HepG2 (cell line): ENCODE results near the gene MAST1. TPM values are rescaled to one million over a fixed set of nuclear protein-coding genes. Genes with fewer than 3 reads are reported as not detected.

Experiments
- AGO2 ChIP-seq: fragments of 200-400 bp; formaldehyde crosslinking; optimal IDR thresholded peaks from 2 replicates; pipeline ENCODE3; 2017; ENCODE audit warnings: mild to moderate bottlenecking, low read depth, low read length, moderate library complexity
- ASH2L ChIP-seq: fragments of 300-600, 200-600 bp; sonication (generic); IDR thresholded peaks from 2 replicates; pipeline ENCODE4 v1.7.0; 2017; ENCODE audit warnings: low read depth, mild to moderate bottlenecking, moderate library complexity, mixed read lengths, low read length; ENCODE audit not compliant: insufficient read length
- FOXK1 ChIP-seq: sonication (generic); formaldehyde crosslinking; IDR thresholded peaks from 2 replicates; pipeline ENCODE4 v1.4.0; 2020; ENCODE audit warnings: low read depth, missing genetic modification reagents, borderline replicate concordance
- GLI4 ChIP-seq: sonication (generic); formaldehyde crosslinking; IDR thresholded peaks from 2 replicates; pipeline ENCODE4 v1.5.1; 2020; ENCODE audit warnings: missing genetic modification reagents, mild to moderate bottlenecking, moderate library complexity, borderline replicate concordance
- KDM5B ChIP-seq: sonication (generic); formaldehyde crosslinking; IDR thresholded peaks from 2 replicates; pipeline ENCODE4 v1.4.0; 2020; ENCODE audit warnings: missing genetic modification reagents, mild to moderate bottlenecking, borderline replicate concordance
- MXI1 ChIP-seq: IDR thresholded peaks from 3 replicates; pipeline ENCODE4 v1.6.1; 2012; ENCODE audit warnings: low read depth, low read length, inconsistent platforms, borderline replicate concordance
- NAIF1 ChIP-seq: sonication (generic); formaldehyde crosslinking; IDR thresholded peaks from 2 replicates; pipeline ENCODE4 v1.5.0; 2020; ENCODE audit warnings: mild to moderate bottlenecking, missing genetic modification reagents, borderline replicate concordance
- RAD21 ChIP-seq: fragments of 450-650 bp; formaldehyde crosslinking; IDR thresholded peaks from 2 replicates; pipeline ENCODE4 v1.5.0; 2020; ENCODE audit warnings: mild to moderate bottlenecking
- SKI ChIP-seq: fragments of 450-650 bp; IDR thresholded peaks from one replicate; pipeline ENCODE4 v1.6.1; 2018; ENCODE audit warnings: mild to moderate bottlenecking; ENCODE audit not compliant: partially characterized antibody
- SOX5 ChIP-seq: IDR thresholded peaks from 2 replicates; pipeline ENCODE4 v1.6.1; 2016; ENCODE audit warnings: borderline replicate concordance
- SP1 ChIP-seq, 2 experiments: fragments of 450-650 bp in 1 of 2; sonication (generic) in 1 of 2; formaldehyde crosslinking in 1 of 2; IDR thresholded peaks; 2 replicates each; pipeline versions ENCODE4 v1.4.0 to v1.6.1; 2016 to 2020; ENCODE audit warnings: missing genetic modification reagents in 1 of 2
- SRF ChIP-seq: IDR thresholded peaks from 2 replicates; pipeline ENCODE4 v1.6.1; 2011; ENCODE audit warnings: mild to moderate bottlenecking, low read depth, low read length, moderate library complexity
- ZHX2 ChIP-seq, 2 experiments: sonication (generic) in 1 of 2; formaldehyde crosslinking in 1 of 2; IDR thresholded peaks; 2 replicates each; pipeline versions ENCODE4 v1.6.1 to v1.9.0; 2014 to 2022; ENCODE audit warnings: antibody characterized with exemption in 1 of 2, borderline replicate concordance in 1 of 2, inconsistent platforms in 1 of 2, low read depth in 1 of 2, missing genetic modification reagents in 1 of 2
- ZNF430 ChIP-seq: sonication (generic); formaldehyde crosslinking; IDR thresholded peaks from 2 replicates; pipeline ENCODE4 v1.9.0; 2021; ENCODE audit warnings: mild to moderate bottlenecking, missing genetic modification reagents
- polyA plus RNA-seq, 8 experiments: library from polyadenylated mRNA; depleted of rRNA in 3 of 8; stranded (reverse) in 7 of 8; unstranded in 1 of 8; fragments of >200 nt; fragmentation: Illumina TruSeq in 4 of 8; extraction: Trizol in 4 of 8; gene quantifications; 2 replicates each; pipeline versions ENCODE4 v1.2.1 to v1.2.3, GENCODE V29; 2011 to 2016; ENCODE audit warnings: low read depth in 4 of 8, missing spikeins in 1 of 8, mixed read lengths in 1 of 8; ENCODE audit not compliant: insufficient read depth in 1 of 8
- total RNA-seq, 5 experiments: library from RNA; depleted of rRNA; stranded (reverse); fragments of >200 nt; fragmentation: Illumina TruSeq; extraction: Trizol; gene quantifications; 2 replicates each; pipeline ENCODE4 v1.2.3, GENCODE V29; 2016; ENCODE audit warnings: low read depth in 1 of 5
- TF ChIP-seq, protein P1 (sequence below): IDR thresholded peaks from 2 replicates; pipeline ENCODE4 v1.6.1; 2016
- TF ChIP-seq, protein P2 (sequence below): IDR thresholded peaks from 2 replicates; pipeline ENCODE4 v1.6.1; 2018; ENCODE audit warnings: missing genetic modification reagents
- TF ChIP-seq, protein P3 (sequence below): sonication (generic); formaldehyde crosslinking; IDR thresholded peaks from 2 replicates; pipeline ENCODE4 v1.8.1; 2023; ENCODE audit warnings: mild to moderate bottlenecking, missing genetic modification reagents

MAST1 gene
- total and polyA plus RNA-seq, 2 of the 13 experiments (the other 11 are each of a cell fraction or from before 2014, with no cell fraction given), result 0.73 to 4.7 TPM

- peak; percentile 47; the same call in 1 of the 2 replicates for TF ChIP-seq ZHX2 (IDR thresholded peaks at IDR 0.05; ENCODE audit: low read depth)
- TF ChIP-seq ZHX2 (CRISPR knock-in tag; IDR thresholded peaks at IDR 0.05; ENCODE audit: borderline replicate concordance), result no peak
- TF ChIP-seq, protein P1, sequence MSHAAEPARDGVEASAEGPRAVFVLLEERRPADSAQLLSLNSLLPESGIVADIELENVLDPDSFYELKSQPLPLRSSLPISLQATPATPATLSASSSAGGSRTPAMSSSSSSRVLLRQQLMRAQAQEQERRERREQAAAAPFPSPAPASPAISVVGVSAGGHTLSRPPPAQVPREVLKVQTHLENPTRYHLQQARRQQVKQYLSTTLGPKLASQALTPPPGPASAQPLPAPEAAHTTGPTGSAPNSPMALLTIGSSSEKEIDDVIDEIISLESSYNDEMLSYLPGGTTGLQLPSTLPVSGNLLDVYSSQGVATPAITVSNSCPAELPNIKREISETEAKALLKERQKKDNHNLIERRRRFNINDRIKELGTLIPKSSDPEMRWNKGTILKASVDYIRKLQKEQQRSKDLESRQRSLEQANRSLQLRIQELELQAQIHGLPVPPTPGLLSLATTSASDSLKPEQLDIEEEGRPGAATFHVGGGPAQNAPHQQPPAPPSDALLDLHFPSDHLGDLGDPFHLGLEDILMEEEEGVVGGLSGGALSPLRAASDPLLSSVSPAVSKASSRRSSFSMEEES (CRISPR knock-in tag), result 0 out of 2 replicates have a peak, but pooled peaks have one; percentile 23
- peak; percentile 50 for TF ChIP-seq AGO2
- 0 out of 2 replicates have a peak, but pooled peaks have one; percentile 21 for TF ChIP-seq GLI4
- TF ChIP-seq, protein P2, sequence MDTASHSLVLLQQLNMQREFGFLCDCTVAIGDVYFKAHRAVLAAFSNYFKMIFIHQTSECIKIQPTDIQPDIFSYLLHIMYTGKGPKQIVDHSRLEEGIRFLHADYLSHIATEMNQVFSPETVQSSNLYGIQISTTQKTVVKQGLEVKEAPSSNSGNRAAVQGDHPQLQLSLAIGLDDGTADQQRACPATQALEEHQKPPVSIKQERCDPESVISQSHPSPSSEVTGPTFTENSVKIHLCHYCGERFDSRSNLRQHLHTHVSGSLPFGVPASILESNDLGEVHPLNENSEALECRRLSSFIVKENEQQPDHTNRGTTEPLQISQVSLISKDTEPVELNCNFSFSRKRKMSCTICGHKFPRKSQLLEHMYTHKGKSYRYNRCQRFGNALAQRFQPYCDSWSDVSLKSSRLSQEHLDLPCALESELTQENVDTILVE (CRISPR knock-in tag), result peak; percentile 59; the same call in 1 of the 2 replicates
- 0 out of 2 replicates have a peak, but pooled peaks have one; percentile 38 for TF ChIP-seq NAIF1 (CRISPR knock-in tag)
- TF ChIP-seq SP1 (IDR thresholded peaks at IDR 0.05), result no peak
- peak; percentile 26; the same call in 1 of the 2 replicates for TF ChIP-seq SP1 (CRISPR knock-in tag; IDR thresholded peaks at IDR 0.05)
- peak; percentile 44; the same call in 1 of the 2 replicates for TF ChIP-seq KDM5B (CRISPR knock-in tag)
- peak; percentile 38; the same call in 1 of the 2 replicates for TF ChIP-seq SOX5
- peak; percentile 98 for TF ChIP-seq SRF
- TF ChIP-seq FOXK1, result peak; percentile 38; the same call in 1 of the 2 replicates
- TF ChIP-seq, protein P3, sequence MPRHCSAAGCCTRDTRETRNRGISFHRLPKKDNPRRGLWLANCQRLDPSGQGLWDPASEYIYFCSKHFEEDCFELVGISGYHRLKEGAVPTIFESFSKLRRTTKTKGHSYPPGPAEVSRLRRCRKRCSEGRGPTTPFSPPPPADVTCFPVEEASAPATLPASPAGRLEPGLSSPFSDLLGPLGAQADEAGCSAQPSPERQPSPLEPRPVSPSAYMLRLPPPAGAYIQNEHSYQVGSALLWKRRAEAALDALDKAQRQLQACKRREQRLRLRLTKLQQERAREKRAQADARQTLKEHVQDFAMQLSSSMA (CRISPR knock-in tag), result peak; percentile 84
- 0 out of 2 replicates have a peak, but pooled peaks have one; percentile 26 for TF ChIP-seq ZNF430 (CRISPR knock-in tag)
- TF ChIP-seq ASH2L, result peak; percentile 32
- TF ChIP-seq SKI, result no peak
- TF ChIP-seq RAD21 (CRISPR knock-in tag), result peak; percentile 30; the same call in 1 of the 2 replicates
- TF ChIP-seq MXI1, result peak; percentile 81; the same call in 2 of the 3 replicates
These were observed 48.3 kb upstream of the MAST1 start (continued) for GRCh38 chr19:12789904-12790619.
